Cardiac muscle cell (in vitro differentiated cells and primary cell): ENCODE measurements around the gene NUCKS1. TPM values are rescaled to one million over a fixed set of nuclear protein-coding genes. Genes with fewer than 3 reads are reported as not detected.

Experiments used
- DNase-seq, 2 donors: peaks; one replicate each; pipeline versions ENCODE4 v3.0.0 to v3.0.0-alpha.2; 2010 to 2017; ENCODE audit warnings: low read depth in 1 of 2, low spot score in 1 of 2
- H3K27ac ChIP-seq: fragments of 200-600 bp; sonication (generic); 2 replicates; pipeline ENCODE4 v1.5.1; 2016
- H3K27me3 ChIP-seq: fragments of 200-600 bp; sonication (generic); 2 replicates; pipeline ENCODE4 v1.6.0; 2016; ENCODE audit warnings: control low read depth
- H3K36me3 ChIP-seq: fragments of 200-600 bp; sonication (generic); 2 replicates; pipeline ENCODE4 v1.5.1; 2016; ENCODE audit warnings: control low read depth
- H3K4me1 ChIP-seq: fragments of 200-600 bp; sonication (generic); 2 replicates; pipeline ENCODE4 v1.8.1; 2017; ENCODE audit warnings: low read depth, mild to moderate bottlenecking, mixed run types
- H3K4me3 ChIP-seq: fragments of 200-600 bp; sonication (generic); 2 replicates; pipeline ENCODE4 v1.5.1; 2016; ENCODE audit warnings: mild to moderate bottlenecking
- H3K9me3 ChIP-seq: fragments of 200-600 bp; sonication (generic); 2 replicates; pipeline ENCODE4 v1.5.1; 2017; ENCODE audit warnings: low read depth, mild to moderate bottlenecking, control low read depth
- polyA plus RNA-seq: library from polyadenylated mRNA; unstranded; fragments of >200 nt; fragmentation: Nextera tagmentation; extraction: Ambion mirVana; gene quantifications from 2 replicates; pipeline ENCODE4 v1.2.1, GENCODE V29; 2016
- total RNA-seq: library from RNA; depleted of rRNA; stranded (reverse); fragments of >200 nt; gene quantifications from 2 replicates; pipeline ENCODE4 v1.2.3, GENCODE V29; 2016
- TF ChIP-seq, protein P1 (sequence below): IDR thresholded peaks from 2 replicates; pipeline ENCODE4 v1.5.1; 2012; ENCODE audit warnings: low read depth, mild to moderate bottlenecking, low read length

NUCKS1 gene
- total and polyA plus RNA-seq, 2 experiments from 2014 or later: 47.0 to 175 TPM

DNA sequence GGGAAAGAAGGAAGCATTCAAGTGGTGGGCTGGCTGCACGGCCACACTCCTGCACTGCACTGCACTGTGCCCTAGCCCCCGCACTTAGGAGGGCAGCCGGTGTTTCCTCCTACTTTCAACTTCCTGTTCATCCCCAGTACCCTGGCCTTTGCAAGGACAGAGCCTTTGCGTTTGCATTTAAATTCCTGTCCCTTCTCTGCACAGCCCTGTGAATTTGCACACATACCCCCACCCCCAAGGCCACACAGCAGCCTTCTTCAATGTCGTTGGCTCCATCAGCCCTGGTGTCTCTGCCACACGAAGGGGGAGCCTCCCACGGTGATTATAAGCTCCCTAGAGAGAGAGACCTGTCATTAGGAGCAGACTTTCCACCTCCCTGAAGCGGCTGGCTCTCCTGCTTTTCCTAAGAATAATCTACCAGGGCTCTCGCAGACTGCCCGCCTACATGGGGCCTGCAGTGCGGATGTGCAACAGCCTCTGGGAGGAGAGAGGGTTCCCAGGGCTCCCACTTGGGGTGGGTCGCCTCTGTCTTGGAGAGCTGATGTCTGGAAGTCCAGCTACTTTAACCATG, 56.5 kb downstream of the NUCKS1 start:
- TF ChIP-seq, protein P1, sequence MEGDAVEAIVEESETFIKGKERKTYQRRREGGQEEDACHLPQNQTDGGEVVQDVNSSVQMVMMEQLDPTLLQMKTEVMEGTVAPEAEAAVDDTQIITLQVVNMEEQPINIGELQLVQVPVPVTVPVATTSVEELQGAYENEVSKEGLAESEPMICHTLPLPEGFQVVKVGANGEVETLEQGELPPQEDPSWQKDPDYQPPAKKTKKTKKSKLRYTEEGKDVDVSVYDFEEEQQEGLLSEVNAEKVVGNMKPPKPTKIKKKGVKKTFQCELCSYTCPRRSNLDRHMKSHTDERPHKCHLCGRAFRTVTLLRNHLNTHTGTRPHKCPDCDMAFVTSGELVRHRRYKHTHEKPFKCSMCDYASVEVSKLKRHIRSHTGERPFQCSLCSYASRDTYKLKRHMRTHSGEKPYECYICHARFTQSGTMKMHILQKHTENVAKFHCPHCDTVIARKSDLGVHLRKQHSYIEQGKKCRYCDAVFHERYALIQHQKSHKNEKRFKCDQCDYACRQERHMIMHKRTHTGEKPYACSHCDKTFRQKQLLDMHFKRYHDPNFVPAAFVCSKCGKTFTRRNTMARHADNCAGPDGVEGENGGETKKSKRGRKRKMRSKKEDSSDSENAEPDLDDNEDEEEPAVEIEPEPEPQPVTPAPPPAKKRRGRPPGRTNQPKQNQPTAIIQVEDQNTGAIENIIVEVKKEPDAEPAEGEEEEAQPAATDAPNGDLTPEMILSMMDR: no peak
- peaks cover 28% of the 10 kb centered on the region for H3K4me1 ChIP-seq
- peak in 1 of 2 donors; percentile 35 for DNase-seq
- H3K4me3 ChIP-seq: no peak overlapping the region
- H3K36me3 ChIP-seq: no peaks in the 10 kb centered on the region
- no peaks in the 10 kb centered on the region for H3K9me3 ChIP-seq
- H3K27ac ChIP-seq: peak overlapping the region; percentile 65
- no peaks in the 10 kb centered on the region for H3K27me3 ChIP-seq

DNA sequence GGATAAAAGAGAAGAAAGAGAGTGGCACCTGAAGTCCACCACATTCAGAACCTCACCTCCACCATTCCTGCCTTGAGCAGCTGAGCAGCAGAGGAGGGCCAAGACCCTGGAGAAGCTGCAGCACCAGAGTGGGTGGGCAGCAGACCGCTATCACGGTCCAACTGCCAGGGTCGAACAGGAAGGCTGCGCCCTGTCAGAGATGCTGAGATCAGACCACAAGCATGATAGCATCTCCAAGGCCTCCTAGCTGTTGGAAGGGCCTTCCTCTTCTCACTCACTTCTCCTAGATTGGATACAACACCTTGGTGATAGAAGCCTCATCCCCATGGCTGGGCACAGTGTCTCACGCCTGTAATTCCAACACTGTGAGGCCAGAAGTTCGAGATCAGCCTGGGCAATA, 57.6 kb downstream of the NUCKS1 start:
- DNase-seq: no peak
- no peak overlapping the region for H3K4me3 ChIP-seq
- no peaks in the 10 kb centered on the region for H3K36me3 ChIP-seq
- H3K27ac ChIP-seq: no peak overlapping the region
- H3K4me1 ChIP-seq: peaks cover 32% of the 10 kb centered on the region
- H3K27me3 ChIP-seq: no peaks in the 10 kb centered on the region
- H3K9me3 ChIP-seq: no peaks in the 10 kb centered on the region
- TF ChIP-seq, protein P1: no peak

DNA sequence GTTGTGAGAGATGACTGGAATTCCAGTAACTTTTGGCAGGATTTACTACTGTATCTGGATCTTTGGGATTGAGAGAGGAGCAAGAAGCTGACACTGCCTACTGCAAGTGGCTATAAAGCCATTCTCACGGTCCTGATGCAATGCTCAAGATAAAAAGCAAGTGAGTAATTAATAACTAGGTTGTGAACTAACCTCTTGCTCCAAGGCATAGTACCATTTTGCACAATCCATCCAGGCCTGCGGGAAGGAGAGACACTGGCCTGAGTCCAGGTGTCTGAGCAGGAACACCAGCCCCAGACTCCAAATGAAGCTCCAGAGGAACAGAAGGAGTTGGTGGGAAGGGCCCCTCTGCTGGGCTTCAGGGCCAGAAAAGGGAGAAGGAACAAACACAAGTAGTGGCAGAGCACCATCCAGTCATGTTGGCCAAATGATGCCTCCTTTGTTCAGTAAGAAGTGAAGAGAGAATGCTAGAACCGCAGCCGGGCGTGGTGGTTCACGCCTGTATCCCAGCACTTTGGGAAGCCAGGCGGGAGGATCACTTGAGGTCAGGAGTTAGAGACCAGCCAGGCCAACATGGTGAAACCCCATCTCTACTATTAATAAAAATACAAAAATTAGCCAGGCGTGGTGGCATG, 59.7 kb downstream of the NUCKS1 start:
- peaks cover 31% of the 10 kb centered on the region for H3K4me1 ChIP-seq
- H3K27ac ChIP-seq: no peak overlapping the region
- peak in 1 of 2 donors; percentile 65 for DNase-seq
- H3K36me3 ChIP-seq: no peaks in the 10 kb centered on the region
- no peaks in the 10 kb centered on the region for H3K27me3 ChIP-seq
- TF ChIP-seq, protein P1: no peak
- H3K4me3 ChIP-seq: no peak overlapping the region
- no peaks in the 10 kb centered on the region for H3K9me3 ChIP-seq

DNA sequence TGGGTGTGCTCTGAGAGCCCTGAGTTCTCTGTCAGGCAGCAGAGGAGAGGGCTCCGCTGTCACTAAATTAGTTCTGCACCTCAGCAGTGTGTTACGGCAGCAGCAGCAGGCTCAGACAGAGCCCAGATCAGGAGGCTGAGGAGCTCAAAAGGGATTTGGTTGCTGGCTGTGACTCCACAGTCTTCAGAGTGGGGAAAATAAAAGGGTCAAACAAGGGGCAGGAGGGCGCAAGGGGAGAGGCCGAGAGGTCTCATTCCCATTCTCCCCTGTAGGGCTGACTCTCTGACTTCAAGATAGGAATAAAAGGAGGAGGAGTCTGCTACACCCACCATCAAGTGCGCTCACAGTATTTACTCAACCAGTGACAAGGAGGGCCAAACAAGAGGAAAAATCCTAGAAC, 60.5 kb downstream of the NUCKS1 start:
- Histone ChIP-seq H3K9me3 (no peaks in the 10 kb centered on the region), H3K4me1 (peaks cover 31% of the 10 kb centered on the region), H3K36me3 (no peaks in the 10 kb centered on the region), H3K4me3 (no peak overlapping the region), H3K27ac (peak overlapping the region; percentile 24), H3K27me3 (no peaks in the 10 kb centered on the region)
- DNase-seq: peak in 1 of 2 donors; percentile 51
- TF ChIP-seq, protein P1: no peak

DNA sequence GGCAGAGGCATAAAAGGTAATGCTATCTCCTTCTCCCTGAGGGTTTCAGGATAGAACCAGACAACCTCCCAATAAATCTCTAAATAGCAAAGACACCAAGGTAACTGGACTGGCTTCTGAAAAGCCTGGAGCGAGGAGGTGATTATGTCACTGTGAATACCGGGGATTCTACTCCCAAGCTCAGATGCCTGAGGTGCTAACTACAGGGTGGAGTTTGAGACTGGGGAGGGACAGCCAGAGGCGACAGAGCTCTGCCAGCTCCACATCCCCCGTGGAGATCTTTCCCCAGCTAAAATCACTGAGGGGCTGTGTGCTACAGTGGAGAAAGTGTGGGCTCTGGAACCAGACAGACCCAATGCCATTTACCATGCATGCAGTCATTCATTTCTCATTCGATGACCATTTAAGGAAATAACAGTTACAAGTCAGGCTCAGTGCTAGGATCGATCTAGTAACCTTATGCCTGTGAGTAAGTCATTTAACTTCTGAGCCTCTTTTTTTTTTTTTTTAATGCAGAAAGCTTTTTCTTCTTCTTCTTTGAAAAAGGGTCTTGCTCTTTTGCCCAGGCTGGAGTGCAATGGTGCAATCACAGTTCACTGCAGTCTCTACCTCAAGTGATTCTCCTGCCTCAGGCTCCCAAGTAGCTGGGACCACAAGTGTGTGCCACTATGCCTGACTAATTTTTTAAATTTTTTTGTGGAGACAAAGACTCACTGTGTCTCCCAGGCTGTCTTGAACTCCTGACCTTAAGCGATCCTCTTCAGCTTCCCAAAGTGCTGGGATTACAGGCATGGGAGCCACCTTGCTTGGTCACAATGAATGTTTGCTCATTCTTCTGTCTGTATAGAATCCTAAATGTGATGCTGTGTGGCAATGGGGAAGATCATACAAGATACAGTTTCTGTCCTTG, 61.6 kb downstream of the NUCKS1 start:
- peaks cover 23% of the 10 kb centered on the region for H3K4me1 ChIP-seq
- H3K9me3 ChIP-seq: no peaks in the 10 kb centered on the region
- no peak for DNase-seq
- H3K27me3 ChIP-seq: no peaks in the 10 kb centered on the region
- no peak overlapping the region for H3K4me3 ChIP-seq
- TF ChIP-seq, protein P1: no peak
- peak overlapping the region; percentile 66 for H3K27ac ChIP-seq
- H3K36me3 ChIP-seq: no peaks in the 10 kb centered on the region
